Choroid plexus epithelial cell (primary cell): ENCODE measurements around the gene TNFRSF8.

Source experiments
- DNase-seq: peaks from one replicate; pipeline ENCODE4 v3.0.0-alpha.2; 2010; ENCODE audit warnings: low read depth
- H3K4me3 ChIP-seq: 2 replicates; pipeline ENCODE4 v1.5.1; 2011; ENCODE audit warnings: low read depth, mild to moderate bottlenecking, control low read depth, low read length, moderate library complexity
- CTCF ChIP-seq: conservative IDR thresholded peaks from 2 replicates; pipeline ENCODE4 v1.5.1; 2011; ENCODE audit warnings: low read depth, mild to moderate bottlenecking, control low read depth, inconsistent platforms, low read length, moderate library complexity

The TNFRSF8 gene

GRCh38 chr1:12063141-12064072 is at the start of gene TNFRSF8:
Gene TNFRSF8, plus strand, starts transcription at chr1:12063303. Its CDS starts 296 bp downstream, at chr1:12063599.
- TF ChIP-seq CTCF: no peak
- DNase-seq: peak; percentile 29
- H3K4me3 ChIP-seq: no peak within 1 kb of the TSS

- TF ChIP-seq CTCF: peak; percentile 36
- no peak overlapping the region for H3K4me3 ChIP-seq
- DNase-seq: no peak
Measured at GRCh38 chr1:12014141-12014991, 48.7 kb upstream of the TNFRSF8 start.

DNA sequence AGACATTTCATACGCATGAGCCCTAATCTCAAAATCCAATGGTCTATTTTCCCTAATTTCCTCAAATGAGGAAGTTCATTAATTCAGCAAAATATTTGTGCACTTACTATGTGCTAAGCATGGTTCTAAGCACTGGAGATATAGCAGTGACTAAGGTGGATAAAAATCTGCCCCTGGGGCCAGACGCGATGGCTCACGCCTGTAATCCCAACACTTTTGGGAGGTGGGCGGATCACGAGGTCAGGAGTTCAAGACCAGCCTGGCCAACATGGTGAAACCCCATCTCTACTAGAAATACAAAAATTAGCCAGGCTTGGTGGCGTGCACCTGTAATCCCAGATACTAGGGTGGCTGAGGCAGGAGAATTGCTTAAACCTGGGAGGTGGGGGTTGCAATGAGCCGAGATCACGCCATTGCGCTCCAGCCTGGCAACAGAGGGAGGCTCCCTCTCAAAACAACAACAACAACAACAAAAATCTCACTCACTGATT is 48.1 kb upstream of the TNFRSF8 start:
- TF ChIP-seq CTCF: no peak
- DNase-seq: no peak
- H3K4me3 ChIP-seq: no peak overlapping the region

DNA sequence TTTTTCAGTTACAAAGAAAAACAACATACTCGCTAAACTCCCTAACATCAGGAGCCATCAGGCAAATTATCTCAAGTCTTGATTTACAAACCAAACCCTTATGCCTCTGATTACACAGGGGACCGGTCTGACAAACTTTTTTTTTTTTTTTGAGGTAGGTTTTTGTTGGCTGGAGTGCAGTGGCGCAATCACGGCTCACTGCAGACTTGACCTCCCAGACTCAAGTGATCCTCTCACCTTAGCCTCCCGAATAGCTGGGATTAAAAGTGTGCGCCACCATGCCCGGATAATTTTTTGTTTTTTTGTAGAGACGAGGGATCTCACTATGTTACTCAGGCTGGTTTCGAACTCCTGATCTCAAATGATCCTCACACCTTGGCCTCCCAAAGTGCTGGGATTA is 47.6 kb upstream of the TNFRSF8 start:
- no peak for TF ChIP-seq CTCF
- H3K4me3 ChIP-seq: no peak overlapping the region
- DNase-seq: no peak

- no peak for DNase-seq
- no peak overlapping the region for H3K4me3 ChIP-seq
- no peak for TF ChIP-seq CTCF
Measured at GRCh38 chr1:12016182-12016581, 46.9 kb upstream of the TNFRSF8 start.

DNA sequence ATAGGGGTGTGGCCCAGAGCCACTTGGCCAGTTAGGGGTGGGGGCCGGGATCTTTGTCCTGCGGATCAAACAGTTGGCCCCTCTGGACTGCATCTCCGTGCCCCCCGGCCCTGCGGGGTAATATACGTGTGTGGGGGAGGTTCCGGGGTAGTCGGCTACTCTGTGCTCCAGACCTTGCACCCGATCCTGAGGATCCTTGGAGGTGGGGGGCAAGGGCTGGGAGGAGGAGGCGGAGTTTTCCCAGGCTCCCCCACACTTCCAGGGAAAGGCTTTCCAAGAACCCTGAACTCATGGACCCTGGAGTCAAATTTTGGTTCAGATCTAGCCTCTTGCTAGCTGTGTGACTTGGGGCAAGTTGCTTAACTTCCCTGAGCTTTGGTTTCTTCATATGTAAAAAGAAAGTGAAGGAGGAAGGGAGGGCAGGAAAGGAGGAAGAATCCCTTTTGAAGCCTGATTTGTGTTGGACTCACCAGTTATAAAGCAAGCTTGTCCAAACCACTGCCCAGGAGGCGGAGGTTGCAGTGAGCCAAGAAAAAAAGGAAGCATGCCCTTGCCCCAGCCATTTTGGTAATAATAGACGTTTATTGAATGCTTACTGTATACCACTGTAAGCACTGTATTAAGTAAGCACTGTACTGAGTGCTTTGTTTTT is 43.1 kb upstream of the TNFRSF8 start:
- DNase-seq: peak; percentile 34
- no peak for TF ChIP-seq CTCF
- peak overlapping the region; percentile 85 for H3K4me3 ChIP-seq
